Dermis microvascular lymphatic vessel endothelial cell (primary cell): ENCODE results near the gene DDX42. TPM values are rescaled to one million over a fixed set of nuclear protein-coding genes. Genes with fewer than 3 reads are reported as not detected.

ENCODE experiments used
- DNase-seq, 2 donors: peaks; one replicate each; pipeline versions ENCODE4 v3.0.0 to v3.0.0-alpha.2; 2010; ENCODE audit warnings: low read depth in 2 of 2
- total RNA-seq: library from RNA; depleted of rRNA; stranded (reverse); fragments of >200 nt; gene quantifications from 2 replicates; pipeline ENCODE4 v1.2.1, GENCODE V29; 2014

Gene DDX42
- total RNA-seq, 1 donor from 2014 or later = 36.1 TPM

DNA sequence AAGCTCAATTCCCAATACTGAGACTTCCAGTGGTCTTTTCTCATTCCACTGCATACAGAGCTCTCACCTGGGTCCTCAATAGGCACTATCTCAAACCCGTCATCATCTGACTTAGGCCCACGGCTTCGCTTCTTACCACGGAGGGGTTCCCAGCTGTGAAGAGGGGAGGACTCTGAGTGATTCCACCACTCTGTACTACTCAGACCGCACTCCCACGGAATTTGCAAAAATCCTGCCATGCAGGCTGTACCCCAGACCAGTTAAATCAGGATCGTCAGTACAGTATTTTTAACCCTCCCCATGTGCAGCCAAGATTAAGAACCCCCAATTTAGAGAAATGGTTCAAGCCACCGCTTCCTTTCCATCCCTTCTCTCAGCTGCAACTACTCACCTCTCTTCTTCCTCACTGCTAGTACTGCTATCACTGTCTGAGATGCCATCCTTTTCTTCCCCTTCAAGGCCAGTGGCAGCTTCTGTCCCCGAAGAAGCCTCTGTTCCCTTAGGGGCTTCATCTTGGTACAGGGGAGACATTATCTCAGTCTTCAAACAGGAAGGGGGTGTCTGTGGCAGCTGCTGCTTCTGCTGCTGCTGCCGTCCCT is 47.1 kb downstream of the DDX42 start:
- DNase-seq = no peak

DNA sequence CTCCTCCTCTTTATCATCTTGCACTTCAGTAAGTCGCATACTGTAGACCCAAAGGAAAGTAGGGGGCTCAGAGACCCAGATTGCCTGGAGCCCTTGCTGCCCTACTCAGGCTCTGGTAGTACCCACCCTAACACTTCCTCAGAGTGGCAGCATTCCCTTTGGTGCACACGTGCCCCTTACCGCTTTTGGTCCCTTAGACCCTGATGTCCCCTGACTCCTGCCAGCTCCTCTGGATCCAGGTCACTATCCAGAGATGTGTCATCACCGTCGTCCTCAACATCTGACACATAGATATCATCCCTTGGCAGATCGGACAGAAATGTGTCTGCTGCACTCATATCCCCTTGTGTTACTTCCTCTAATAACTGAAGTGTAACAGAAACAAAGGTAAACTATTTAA is 47.8 kb downstream of the DDX42 start:
- DNase-seq = no peak

DNA sequence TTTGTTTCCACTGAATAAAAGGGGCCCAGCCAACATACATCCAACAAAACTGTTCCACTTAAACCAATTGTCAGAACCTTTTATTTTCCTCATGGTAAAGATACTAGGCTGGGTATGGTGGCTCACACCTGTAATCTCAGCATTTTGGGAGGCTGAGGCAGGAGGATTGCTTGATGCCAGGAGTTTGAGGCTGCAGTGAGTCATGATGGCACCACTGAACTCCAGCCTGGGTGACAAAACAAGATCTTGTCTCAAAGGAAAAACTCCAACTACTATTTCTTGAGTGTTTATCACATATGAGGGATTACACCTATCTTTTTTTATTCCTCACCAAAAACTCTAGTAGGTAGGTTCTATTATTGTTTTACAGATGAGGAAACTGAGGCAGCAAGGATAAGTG is 48.6 kb downstream of the DDX42 start:
- DNase-seq = no peak

DNA sequence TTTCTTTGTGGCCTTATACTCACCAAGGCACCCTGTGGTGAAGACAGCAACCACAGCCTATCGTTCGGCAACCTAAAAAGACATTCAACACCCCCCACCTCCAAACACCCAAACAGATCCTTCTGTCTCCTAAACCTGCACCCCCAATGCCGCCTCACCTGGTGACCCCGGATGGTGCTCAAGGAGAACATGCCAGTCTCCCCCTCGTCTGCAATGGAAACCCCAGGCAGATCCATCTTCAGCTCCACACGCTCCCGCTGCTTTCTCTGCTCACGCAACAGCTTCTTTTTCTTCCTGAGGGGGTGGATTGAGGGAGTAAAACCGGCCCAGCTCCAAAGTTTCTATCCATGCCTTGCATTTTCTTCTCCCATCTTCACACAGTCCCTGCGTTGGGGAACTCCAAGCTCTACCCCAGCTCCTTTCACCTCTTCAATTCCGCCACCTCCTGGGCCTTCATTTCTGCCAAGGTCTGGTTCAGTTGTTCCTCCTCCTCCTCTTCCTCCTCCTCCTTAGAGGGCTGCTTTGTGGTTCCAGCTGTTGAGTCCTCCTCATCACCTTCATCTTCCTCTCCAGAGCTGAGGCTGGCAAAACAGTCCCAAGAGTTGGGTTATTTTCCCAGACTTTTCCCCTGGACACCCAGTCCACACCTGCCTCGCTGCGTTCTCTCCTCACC is 49.8 kb downstream of the DDX42 start:
- DNase-seq = no peak

DNA sequence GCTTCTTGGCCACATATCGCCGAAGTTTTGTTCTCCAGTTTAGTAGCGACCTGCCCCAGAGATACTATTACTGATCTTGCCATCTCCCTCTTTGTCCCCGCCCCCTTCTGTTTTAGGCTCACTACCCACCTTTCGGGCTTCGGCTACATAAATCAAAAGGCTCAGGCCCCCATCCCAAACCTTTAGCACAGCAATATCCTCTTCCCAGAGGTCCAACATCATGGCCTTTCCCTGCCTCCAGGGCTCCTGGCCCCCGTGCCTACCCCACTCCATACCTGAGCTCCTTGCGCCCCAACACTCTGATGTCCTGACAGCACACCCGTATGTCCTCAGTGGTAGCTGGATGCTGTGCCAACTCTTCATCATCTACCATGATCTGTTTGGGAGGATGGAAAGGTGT is 50.4 kb downstream of the DDX42 start:
- no peak for DNase-seq

DNA sequence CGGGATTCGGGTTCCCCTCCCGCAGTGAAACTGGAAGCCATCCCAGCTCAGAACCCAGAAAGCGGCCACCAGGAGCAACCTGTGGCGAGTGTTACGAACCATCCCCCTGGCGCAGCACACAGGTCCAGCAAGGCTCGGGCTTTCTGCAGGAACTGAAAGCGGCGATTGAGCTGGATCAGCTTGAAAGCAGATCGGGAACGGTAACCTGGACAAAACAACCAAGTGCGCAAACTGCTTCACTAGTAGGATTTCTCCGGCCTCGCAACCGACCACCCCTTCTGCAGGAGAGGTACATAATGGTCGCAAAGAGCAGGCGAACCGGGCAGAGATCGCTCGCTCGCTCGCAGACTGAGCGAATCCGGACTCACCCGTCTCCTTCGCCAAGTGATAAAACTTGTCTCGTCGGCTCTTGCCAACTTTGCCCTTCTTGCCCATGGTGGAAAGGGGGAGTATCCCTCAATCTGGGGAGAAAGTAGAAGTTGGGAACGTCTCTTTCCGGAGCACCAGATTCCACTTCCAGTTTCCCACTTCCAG is 52.6 kb downstream of the DDX42 start:
- peak; percentile 43 to 51 for DNase-seq

DNA sequence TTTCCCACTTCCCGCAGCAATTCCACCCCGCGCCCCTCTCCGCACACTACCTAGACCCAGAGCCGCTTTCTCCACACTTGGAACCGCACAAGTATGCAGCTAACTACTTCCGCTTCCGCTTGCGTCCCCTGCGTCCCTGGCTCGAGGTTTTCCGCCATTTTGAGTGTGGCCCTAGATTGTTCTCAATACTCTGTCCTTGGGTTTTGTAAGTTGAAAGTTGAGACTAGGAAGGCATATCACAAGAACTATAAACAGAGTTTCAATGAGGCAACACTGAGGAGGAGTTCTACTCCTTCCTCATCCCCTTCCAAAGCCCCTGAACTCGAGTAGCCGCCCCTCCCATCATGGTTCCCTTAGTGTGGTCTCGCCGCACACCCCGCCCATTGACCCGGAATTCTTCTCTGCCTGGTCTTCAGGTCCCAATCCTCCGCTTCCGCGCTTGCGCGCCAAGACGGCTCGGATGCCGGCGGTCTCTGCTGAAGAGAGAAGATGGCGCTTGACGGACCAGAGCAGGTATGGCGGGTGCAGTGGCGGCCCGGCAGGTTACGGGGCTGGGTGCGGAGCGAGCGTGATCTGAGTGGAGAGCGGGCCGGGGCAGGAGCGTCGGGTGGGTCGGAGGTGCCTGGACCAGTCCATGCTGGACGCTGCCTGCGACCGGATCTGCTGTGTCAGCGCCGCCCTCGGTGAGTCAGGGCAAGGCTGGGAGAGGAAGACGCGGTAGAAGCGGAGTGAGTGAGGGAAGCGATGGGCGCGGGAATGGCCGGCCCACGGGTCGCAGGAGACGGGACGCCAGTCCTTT is 53.2 kb downstream of the DDX42 start, which contains the start of the genes FTSJ3 and PSMC5:
Gene FTSJ3 (minus strand): TSS at position 662 of the 799 bp plus-strand sequence. CDS start 761 bp downstream, outside the sequence.
Gene PSMC5 (plus strand): TSS at position 430 of the 799 bp plus-strand sequence. CDS start 60 bp downstream, at position 490.
- DNase-seq = peak; percentile 82 to 96

DNA sequence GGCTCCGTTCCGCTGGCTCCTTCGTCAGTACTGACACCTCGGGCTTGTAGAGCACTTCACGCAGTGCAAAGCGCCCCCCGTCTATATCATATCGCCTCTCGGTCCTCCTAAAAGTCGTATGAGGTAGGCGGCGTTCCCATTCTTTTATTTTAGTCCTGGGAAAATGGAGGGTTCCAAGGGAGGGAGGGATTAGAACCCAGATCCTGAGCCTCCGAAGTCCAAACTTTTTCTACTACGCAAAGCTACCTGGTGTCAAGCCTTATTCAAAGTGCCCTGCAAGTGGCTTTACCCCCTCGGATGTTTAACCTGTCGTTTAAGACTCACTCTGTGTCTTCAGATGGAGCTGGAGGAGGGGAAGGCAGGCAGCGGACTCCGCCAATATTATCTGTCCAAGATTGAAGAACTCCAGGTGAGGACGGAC is 53.8 kb downstream of the DDX42 start:
- no peak for DNase-seq

DNA sequence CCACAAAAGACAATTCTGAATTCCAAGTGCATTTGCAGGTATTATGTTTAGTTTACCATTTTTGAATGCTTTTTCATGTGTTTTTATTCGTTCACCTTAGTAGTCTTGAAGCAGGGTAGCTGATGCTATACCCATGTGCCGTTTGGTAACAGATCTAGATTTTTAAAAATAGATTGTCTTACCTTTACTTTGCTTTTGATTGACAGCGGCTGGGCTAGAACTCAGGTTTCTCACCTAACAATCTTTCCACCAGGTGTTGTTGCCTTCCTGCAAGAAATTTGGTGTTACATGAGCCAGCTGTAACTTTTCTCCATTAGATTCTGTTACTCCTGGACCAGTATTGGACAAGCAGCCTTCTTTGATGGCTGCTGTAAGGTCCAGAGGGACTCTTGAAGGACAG is 55.0 kb downstream of the DDX42 start:
- no peak for DNase-seq

DNA sequence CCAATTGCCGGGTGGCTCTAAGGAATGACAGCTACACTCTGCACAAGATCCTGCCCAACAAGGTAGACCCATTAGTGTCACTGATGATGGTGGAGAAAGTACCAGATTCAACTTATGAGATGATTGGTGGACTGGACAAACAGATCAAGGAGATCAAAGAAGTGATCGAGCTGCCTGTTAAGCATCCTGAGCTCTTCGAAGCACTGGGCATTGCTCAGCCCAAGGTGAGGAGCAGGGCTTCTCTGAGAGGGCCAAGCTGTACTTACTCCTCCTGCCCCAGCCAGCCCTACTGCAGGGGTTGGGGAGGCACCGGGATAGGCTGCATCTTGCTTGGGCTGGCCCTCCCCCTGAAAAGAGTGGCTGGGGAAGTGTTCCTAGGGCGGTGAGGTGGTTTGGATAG is 56.3 kb downstream of the DDX42 start:
- DNase-seq = no peak

DNA sequence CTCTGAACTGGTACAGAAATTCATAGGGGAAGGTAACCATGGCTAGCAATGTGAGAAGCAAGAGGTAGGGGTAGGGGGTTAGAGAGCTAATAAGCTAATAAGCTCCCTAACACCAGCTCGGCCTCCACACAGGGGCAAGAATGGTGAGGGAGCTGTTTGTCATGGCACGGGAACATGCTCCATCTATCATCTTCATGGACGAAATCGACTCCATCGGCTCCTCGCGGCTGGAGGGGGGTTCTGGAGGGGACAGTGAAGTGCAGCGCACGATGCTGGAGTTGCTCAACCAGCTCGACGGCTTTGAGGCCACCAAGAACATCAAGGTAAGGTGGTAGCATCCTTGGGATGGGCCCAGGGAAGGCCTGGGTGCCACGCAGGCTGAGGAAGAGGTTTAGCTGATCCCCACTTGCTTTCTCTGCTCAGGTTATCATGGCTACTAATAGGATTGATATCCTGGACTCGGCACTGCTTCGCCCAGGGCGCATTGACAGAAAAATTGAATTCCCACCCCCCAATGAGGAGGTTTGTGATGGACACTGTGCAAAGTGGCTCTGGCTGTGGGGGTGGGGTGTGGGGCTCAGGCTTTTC is 57.0 kb downstream of the DDX42 start:
- no peak for DNase-seq

DNA sequence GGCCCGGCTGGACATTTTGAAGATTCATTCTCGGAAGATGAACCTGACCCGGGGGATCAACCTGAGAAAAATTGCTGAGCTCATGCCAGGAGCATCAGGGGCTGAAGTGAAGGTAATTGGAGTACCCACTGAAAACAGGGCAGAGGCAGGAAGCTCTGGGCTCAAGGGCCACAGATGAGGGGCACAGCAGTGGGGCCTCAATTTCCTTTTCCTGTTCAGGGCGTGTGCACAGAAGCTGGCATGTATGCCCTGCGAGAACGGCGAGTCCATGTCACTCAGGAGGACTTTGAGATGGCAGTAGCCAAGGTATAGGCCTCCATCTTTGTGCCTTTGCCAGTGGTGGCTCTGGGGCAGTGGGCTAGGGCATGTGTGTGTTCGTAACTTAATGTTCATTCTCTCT is 57.5 kb downstream of the DDX42 start:
- no peak for DNase-seq

DNA sequence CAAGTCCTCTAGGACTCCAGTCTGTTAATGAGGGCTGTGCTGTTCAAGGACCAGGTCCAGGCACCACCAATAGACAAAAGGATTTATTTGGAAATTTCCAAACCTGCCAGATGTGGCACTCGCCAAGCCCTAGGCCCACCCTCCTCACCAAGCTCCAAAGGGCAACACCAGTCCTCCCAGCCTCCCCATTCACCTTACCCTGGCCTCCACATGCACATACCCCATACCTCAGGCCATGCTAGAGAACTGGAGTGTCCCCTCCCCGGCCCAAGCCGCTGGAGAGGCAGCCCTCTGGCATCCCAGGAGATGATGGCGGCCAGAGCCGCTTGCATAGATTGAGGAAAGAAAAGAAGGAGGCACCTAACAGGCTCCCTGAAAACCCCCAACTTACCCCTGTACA is 58.0 kb downstream of the DDX42 start:
- DNase-seq = no peak

DNA sequence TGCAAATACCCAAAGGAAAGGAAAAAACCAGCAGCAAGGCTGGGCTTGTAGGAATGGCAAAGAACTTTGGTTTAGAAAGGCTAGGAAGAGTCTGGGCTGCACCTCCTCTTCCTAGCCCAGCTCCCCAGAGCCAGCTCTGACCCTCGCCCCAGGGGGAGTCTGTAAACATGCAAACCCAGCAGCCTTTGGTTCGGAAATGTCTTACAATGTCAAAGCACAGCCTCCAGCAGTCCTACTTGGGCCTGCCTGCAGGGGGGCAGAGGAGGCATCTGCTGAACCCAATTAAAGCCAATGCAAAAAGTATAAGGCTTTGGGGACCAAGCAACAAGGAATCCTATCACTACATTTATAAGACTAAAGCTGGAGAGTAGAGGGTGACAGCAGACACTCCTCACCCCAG is 58.5 kb downstream of the DDX42 start:
- no peak for DNase-seq

DNA sequence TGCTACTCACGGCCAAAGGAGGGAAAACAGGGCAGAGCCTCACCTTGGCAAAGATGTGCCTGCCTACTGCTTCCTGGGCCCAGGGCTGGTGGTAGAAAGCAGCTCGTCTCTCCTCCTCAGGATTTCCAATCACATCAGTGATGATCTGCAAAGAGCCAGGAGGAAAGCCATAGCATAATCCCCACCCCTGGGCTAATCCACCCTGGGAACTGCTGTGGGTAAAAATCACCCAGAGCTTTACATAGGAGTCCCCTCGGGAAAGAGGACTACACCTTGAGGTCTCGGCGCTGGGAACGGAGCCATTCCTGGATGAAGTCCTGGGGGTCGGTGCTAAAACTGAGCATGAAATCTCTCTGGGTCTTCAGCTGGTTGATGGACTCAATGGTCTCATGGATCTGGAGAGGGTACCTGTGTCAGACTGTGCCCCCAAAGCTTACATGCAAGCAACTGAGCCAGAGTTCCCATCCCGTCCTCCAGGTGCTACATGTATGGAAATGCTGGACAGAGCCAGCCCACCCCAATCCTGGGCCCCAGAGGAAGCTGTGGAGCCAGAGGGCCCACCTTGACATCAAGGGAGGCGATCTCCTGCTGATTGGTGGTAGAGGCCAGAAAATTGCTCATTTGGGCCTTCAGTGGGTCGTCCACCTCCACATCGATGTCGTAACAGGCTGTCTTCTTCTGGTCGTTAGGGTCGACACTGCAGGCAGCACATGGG is 59.2 kb downstream of the DDX42 start:
- DNase-seq = no peak

DNA sequence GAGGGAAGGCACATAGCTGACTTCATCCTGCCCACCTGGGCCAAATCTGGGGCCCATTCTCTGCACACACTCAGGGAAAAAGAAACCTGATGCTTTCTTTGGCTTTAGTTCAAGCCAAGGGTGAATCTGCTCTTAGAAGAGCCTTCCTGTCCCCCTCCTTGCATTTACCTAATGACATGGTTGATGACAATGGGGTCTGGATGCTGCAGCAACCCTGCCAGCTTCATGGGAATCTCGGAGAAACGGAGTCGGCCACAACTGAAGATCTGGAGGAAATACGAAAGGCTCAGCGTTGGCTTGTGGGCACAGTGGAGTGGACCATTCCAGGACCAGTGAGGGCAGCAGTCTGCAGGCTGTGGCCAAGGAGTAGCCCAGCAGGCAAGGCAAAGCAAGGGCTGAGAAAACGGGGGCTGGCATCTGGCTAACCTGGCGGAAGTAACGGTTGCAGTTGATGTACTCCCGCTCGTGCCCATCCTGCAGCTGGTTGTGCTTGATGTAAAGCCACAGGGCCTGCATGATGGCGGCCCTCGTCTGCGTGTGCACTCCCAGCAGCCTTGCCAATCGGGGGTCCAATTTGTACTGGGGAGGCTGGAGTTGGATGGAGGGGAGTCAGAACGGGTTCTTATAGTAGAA is 59.9 kb downstream of the DDX42 start:
- no peak for DNase-seq

DNA sequence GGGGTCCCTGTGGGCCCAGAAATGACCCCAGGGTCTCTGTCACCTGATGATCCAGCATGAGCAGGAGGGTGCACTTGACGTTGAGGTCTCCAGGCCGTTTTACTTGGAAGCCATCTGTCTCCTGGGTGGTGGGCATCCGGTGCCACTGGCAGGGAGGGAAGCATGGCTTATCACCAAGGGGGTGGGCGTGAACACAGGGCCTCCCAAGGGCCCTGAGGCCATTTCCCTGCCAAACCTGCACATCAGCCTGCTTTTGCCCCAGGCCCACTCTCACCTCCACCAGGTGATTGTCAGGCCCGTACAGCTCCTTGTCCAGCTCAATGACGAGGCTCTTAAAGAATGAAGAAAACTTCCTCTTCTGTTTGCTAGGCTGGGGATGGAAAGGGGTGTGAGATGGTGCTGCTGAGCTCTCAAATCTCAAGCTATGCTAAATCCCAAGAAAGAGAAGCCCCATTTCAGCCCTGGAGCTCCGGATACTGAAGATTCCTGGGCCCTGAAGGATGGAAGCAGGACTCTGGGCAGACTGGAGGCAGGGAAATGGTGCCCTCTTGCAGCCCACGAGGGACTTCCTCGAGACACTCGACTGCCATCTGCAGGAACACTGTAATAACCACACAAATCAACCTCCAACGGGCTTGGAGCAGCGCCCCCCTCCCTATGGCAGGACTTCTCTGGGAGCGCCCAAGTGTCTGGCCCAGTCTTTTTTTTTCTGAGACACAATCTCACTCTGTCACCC is 60.6 kb downstream of the DDX42 start:
- DNase-seq = peak; percentile 65 to 84

DNA sequence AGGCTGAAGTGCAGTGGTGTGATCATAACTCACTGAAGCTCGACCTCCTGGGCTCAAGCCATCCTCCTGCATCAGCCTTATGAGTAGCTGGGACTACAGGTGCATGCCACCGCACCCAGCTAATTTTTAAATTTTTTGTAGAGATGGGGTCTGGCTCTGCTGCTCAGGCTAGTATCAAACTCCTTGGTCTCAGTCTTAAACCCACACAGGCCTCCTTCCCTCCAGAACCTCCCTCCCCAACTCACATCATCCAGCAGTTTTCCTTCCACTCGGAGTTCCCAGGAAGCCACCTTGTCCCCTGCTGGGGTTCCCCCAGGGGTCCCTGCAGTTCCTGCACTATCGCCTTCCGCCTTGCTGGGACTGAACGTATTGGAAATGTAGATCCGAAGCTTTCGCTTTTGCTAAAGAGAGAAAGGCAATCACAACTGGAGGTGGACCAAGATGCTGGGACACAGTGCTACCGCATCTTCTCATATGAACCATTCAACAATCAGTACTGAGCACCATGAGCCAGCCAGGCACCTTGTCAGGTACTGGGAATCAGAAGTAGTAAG is 61.3 kb downstream of the DDX42 start:
- DNase-seq = no peak

DNA sequence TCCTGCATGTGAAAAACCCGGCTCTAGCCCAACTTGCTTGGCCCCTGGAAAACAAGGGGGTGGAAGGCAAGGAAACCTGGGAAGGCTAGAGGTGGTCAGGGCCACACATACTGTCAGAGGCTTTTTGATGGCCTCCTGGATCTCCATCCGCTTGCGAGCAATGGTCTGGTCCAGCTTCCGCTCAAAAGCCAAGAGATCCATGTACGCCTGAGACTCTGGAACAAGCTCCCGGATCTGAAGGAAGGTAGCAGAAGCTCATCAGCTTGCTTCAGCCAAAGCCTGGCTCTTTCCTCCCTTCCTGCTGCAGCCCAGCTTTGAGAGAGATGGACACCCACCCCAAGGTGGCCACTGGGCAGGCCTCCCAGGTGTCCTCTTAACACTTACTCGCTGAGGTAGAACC is 62.8 kb downstream of the DDX42 start:
- no peak for DNase-seq

DNA sequence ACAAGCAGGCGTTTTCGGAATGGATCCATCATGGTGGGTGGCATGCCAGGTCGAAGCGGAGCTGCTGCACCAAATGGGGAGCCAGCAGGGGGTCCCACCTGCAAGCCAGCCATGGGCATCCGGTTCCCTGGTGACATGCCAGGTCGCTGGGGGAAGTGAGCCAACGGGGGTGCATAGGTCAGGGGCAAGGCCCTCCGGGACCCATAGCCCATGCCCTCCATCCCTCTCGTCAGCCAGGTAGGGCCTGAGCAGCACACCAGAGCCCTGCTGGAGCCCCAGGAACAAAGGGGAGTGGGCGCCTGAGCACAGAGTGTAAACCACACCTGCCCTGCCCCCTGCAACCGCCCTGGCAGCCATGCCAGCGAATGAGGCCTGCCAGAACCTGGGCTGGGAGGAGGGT is 63.5 kb downstream of the DDX42 start:
- no peak for DNase-seq
